ENCODE measurements around the gene IKZF1. TPM values are rescaled to one million over a fixed set of nuclear protein-coding genes. Genes with fewer than 3 reads are reported as not detected.
A peak's percentile ranks its signal among the peaks of the same experiment; 100 is the strongest.

IKZF1 gene
- total and polyA plus RNA-seq, 8 donors, result 0.70 to 8.1 (median 1.4) TPM

DNA sequence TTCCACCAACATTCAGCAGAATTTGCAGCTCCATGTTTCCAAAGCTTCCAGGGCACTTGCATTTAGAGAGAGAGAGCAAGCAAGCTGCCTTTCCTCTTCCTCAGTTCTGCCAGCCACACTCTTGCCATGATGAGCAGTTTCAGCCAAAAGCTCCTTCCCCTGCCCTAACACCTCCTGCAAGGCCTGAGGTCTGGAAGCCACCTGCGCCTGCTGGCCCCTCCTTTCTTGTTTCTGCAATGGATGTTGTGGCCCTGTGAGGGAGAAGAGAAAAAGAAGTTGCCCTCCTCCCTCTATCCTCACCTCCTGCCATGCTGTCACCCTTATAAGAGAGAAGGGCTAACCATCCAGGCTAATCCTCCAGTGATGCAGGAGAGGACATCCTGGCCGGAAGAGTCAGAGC lies 48.7 kb downstream of the IKZF1 start:
- TF ChIP-seq, protein P1, sequence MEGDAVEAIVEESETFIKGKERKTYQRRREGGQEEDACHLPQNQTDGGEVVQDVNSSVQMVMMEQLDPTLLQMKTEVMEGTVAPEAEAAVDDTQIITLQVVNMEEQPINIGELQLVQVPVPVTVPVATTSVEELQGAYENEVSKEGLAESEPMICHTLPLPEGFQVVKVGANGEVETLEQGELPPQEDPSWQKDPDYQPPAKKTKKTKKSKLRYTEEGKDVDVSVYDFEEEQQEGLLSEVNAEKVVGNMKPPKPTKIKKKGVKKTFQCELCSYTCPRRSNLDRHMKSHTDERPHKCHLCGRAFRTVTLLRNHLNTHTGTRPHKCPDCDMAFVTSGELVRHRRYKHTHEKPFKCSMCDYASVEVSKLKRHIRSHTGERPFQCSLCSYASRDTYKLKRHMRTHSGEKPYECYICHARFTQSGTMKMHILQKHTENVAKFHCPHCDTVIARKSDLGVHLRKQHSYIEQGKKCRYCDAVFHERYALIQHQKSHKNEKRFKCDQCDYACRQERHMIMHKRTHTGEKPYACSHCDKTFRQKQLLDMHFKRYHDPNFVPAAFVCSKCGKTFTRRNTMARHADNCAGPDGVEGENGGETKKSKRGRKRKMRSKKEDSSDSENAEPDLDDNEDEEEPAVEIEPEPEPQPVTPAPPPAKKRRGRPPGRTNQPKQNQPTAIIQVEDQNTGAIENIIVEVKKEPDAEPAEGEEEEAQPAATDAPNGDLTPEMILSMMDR (IDR thresholded peaks at IDR 0.05), result no peak
- intact Hi-C loops (cut with DNase I), result no loop called here
- Histone ChIP-seq H3K27ac (no peak overlapping the region), H3K27me3 (no peaks in the 10 kb centered on the region), H3K4me1 (no peaks in the 10 kb centered on the region), H3K36me3 (no peaks in the 10 kb centered on the region), H3K9me3 (no peaks in the 10 kb centered on the region), H3K4me3 (no peak overlapping the region)
- WGBS, 2 donors, result 75 to 88% methylated on average over 2 of the region's 2 CpGs
- no peak for FAIRE-seq
- no peak for ATAC-seq
- no peak for DNase-seq

DNA sequence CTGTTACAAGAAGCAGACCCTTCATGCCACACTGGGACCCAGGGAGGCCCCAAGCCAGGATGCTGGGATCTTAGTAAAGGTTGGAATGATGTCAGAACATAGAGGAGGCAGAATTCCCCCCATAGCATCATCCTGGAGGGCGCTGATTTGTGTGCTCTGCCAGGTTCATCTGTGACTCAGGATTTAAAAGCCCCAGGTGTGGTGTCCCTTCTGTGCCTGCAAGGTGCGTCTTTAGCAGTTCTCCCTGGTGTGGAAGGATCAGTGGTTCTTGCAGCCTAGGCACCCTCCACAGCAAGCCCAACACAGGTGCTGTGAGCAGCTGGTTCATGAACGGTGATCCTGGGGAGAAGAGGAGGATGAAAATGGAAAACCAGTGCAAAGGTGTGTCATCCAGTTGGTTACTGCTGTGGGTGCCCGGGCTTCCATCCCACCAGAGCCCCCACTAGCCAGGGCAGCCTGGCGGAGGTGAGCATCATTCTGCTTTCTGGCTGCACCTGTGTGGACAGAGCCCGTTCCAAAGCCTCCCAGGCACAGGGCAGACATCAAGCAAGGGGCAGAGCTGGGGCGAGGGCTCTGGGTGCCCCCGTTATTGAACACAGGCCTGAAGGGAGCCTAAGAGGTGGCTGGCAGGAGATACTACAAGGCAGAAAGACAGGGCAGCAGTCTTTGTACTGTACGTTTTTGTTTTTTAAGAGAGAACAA lies 49.5 kb downstream of the IKZF1 start:
- 46 to 53% methylated on average over 9 of the region's 9 CpGs for WGBS, 2 donors
- Histone ChIP-seq H3K27ac (no peak overlapping the region), H3K4me3 (no peak overlapping the region), H3K9me3 (no peaks in the 10 kb centered on the region), H3K4me1 (no peaks in the 10 kb centered on the region), H3K36me3 (no peaks in the 10 kb centered on the region), H3K27me3 (no peaks in the 10 kb centered on the region)
- intact Hi-C loops (cut with DNase I), result no loop called here
- ATAC-seq (no peak), DNase-seq (no peak), FAIRE-seq (no peak)
- TF ChIP-seq, protein P1 (IDR thresholded peaks at IDR 0.05), result no peak

DNA sequence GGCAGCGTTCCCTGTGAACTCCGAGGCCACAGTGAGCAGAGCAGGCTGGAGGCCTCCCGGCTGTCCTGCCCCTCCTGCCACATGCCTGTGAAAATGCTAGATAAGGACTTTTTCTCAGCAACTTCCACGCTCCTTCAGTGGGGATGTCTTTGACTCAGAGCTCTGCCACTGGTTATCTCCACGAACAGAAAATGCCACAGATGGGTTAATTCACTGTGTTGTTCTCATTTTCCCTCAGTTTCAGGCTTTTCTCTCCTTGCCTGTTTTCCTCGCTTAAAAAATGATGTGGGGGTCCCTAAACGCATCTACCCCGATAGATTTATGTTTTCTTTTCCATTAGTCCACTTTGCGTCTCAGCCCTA lies 51.3 kb downstream of the IKZF1 start:
- no peak overlapping the region for H3K4me3 ChIP-seq
- no peak overlapping the region for H3K27ac ChIP-seq
- H3K27me3 ChIP-seq, result no peaks in the 10 kb centered on the region
- 35 to 42% methylated on average over 9 of the region's 9 CpGs for WGBS, 2 donors
- FAIRE-seq (no peak), ATAC-seq (peak in 2 of 4 donors; percentile 53 to 60), DNase-seq (no peak)
- intact Hi-C loops (cut with DNase I), result no loop called here
- H3K9me3 ChIP-seq, result no peaks in the 10 kb centered on the region
- H3K36me3 ChIP-seq, result no peaks in the 10 kb centered on the region
- TF ChIP-seq, protein P1 (IDR thresholded peaks at IDR 0.05), result no peak
- H3K4me1 ChIP-seq, result no peaks in the 10 kb centered on the region

DNA sequence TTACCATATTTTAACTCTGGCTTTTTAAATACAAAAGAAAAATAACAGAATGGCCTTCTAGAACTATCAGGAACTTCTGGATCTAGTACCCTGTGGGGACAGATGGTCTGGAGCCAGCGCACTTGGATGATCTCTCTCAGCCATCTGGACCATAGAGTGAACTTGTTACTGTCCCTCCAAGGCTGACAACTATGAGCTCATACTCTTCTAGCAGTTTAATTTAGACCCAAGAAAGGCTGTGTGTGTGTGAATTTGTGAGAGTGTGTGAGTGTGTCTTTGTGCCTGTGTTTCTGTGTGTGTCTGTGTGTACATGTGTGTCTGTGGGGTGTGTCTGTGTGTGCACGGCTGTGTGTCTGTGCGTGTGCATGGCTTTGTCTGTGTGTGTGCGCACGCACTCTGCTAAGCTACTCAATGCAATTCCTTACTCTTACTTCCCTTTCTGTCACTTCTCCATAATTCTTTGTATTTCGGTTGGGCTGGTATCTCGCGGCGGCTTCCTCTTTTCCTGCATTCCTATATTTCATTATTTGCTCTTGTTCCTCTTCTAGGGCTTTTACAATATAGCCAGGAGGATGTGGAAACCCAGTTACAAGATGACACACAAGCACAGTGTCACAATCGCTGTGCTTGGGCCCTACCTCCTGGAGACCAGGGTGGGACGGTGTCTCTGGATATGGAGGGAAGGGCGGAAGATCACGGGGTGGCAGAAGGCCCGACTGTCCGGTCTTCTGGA lies 51.9 kb downstream of the IKZF1 start:
- Histone ChIP-seq H3K4me3 (no peak overlapping the region), H3K4me1 (no peaks in the 10 kb centered on the region), H3K9me3 (no peaks in the 10 kb centered on the region), H3K27me3 (no peaks in the 10 kb centered on the region), H3K27ac (peak overlapping the region in 1 of 4 donors; percentile 12), H3K36me3 (no peaks in the 10 kb centered on the region)
- DNase-seq (no peak), FAIRE-seq (no peak), ATAC-seq (peak in 3 of 4 donors; percentile 32 to 77 (median 75))
- intact Hi-C loops (cut with DNase I), result no loop called here
- WGBS, 2 donors, result 77 to 82% methylated on average over 15 of the region's 15 CpGs
- TF ChIP-seq, protein P1 (IDR thresholded peaks at IDR 0.05), result no peak

DNA sequence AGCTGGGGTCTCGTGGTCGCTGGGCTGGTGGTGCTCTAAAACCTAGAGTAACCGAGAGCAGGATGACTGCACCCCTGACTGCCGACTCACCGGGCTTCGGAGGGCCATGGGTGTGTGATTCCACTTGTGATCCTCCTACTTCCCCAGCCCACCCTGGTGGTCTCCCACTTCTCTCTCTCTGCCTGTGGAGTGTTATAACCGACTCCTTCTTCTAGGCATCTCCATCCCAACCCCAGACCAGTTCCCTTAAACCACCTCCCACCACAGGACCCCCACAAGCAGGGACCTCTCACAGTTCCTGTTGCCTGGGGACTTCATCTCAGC lies 52.4 kb downstream of the IKZF1 start:
- TF ChIP-seq, protein P1 (IDR thresholded peaks at IDR 0.05), result no peak
- FAIRE-seq, result no peak
- H3K27me3 ChIP-seq, result no peaks in the 10 kb centered on the region
- H3K27ac ChIP-seq, result peak overlapping the region in 1 of 4 donors; percentile 12
- no peaks in the 10 kb centered on the region for H3K9me3 ChIP-seq
- intact Hi-C loops (cut with DNase I), result no loop called here
- no peaks in the 10 kb centered on the region for H3K4me1 ChIP-seq
- H3K4me3 ChIP-seq, result no peak overlapping the region
- no peak for DNase-seq
- H3K36me3 ChIP-seq, result no peaks in the 10 kb centered on the region
- no peak for ATAC-seq
- WGBS, 2 donors, result 68 to 79% methylated on average over 7 of the region's 7 CpGs
